Endodermal cell (in vitro differentiated cells): ENCODE measurements around the gene E2F7. TPM values are rescaled to one million over a fixed set of nuclear protein-coding genes. Genes with fewer than 3 reads are reported as not detected.

Experiments
- DNase-seq: peaks from one replicate; pipeline ENCODE4 v3.0.0-alpha.2; 2017
- H3K27ac ChIP-seq: 2 replicates; pipeline ENCODE4 v1.5.1; 2013; ENCODE audit warnings: mild to moderate bottlenecking, low read depth, low read length, moderate library complexity
- H3K27me3 ChIP-seq: 2 replicates; pipeline ENCODE4 v1.6.1; 2013; ENCODE audit warnings: mild to moderate bottlenecking, low read length, moderate library complexity; ENCODE audit not compliant: insufficient read depth, control insufficient read depth, poor library complexity, severe bottlenecking
- H3K36me3 ChIP-seq: 2 replicates; pipeline ENCODE4 v1.7.0; 2013; ENCODE audit warnings: mild to moderate bottlenecking, low read length, moderate library complexity; ENCODE audit not compliant: control insufficient read depth, insufficient read depth
- H3K4me1 ChIP-seq: one replicate; pipeline ENCODE4 v1.7.0; 2013; ENCODE audit warnings: low read length; ENCODE audit not compliant: control insufficient read depth, insufficient read depth
- H3K4me3 ChIP-seq: 2 replicates; pipeline ENCODE4 v1.5.1; 2013; ENCODE audit warnings: mild to moderate bottlenecking, low read length, moderate library complexity
- H3K9ac ChIP-seq: 2 replicates; pipeline ENCODE4 v1.6.1; 2013; ENCODE audit warnings: mild to moderate bottlenecking, low read length, moderate library complexity; ENCODE audit not compliant: poor library complexity, severe bottlenecking; ENCODE audit errors: extremely low read depth
- H3K9me3 ChIP-seq: 2 replicates; pipeline ENCODE4 v1.6.1; 2013; ENCODE audit warnings: mild to moderate bottlenecking, low read length, moderate library complexity; ENCODE audit not compliant: control insufficient read depth
- H3K27ac Mint-ChIP-seq: 2 replicates; pipeline ENCODE4 v1.8.0; 2020; ENCODE audit warnings: mixed read lengths
- H3K27me3 Mint-ChIP-seq: 2 replicates; pipeline ENCODE4 v1.8.0; 2021; ENCODE audit warnings: mild to moderate bottlenecking, mixed read lengths; ENCODE audit not compliant: insufficient read depth
- H3K36me3 Mint-ChIP-seq: 2 replicates; pipeline ENCODE4 v1.8.0; 2020; ENCODE audit warnings: low read depth, mixed read lengths
- H3K4me1 Mint-ChIP-seq: 2 replicates; pipeline ENCODE4 v1.8.0; 2020; ENCODE audit warnings: mixed read lengths
- H3K4me3 Mint-ChIP-seq: 2 replicates; pipeline ENCODE4 v1.8.0; 2020; ENCODE audit warnings: mild to moderate bottlenecking, moderate library complexity, mixed read lengths
- H3K9me3 Mint-ChIP-seq: 2 replicates; pipeline ENCODE4 v1.8.0; 2020; ENCODE audit warnings: mild to moderate bottlenecking, mixed read lengths
- WGBS, 2 experiments: methylation state at CpG; one replicate each; pipeline versions ENCODE4 v1.1.5 to v1.1.7; 2013; ENCODE audit warnings: missing lambda C conversion rate in 2 of 2, mixed read lengths in 1 of 2; ENCODE audit not compliant: insufficient coverage in 1 of 2, insufficient read length in 1 of 2; 5-methylcytosine and 5-hydroxymethylcytosine counted together
- total RNA-seq, 2 donors: library from RNA; stranded (reverse); fragmentation: NEBNext Ultra II Directional in 1 of 2; extraction: Animal tissue kit (Norgen Biotek cat#: 25700) in 1 of 2; gene quantifications; 2 replicates in 1 of 2; 3 replicates in 1 of 2; pipeline ENCODE4 v1.2.1, GENCODE V29; 2021
- TF ChIP-seq, protein P1 (sequence below): fragments of 200-600 bp; sonication (generic); conservative IDR thresholded peaks from 2 replicates; pipeline ENCODE4 v1.5.0; 2021; ENCODE audit warnings: antibody characterized with exemption, mild to moderate bottlenecking

The E2F7 gene
- total RNA-seq, 2 donors from 2014 or later, result 21.0 to 21.2 TPM

DNA sequence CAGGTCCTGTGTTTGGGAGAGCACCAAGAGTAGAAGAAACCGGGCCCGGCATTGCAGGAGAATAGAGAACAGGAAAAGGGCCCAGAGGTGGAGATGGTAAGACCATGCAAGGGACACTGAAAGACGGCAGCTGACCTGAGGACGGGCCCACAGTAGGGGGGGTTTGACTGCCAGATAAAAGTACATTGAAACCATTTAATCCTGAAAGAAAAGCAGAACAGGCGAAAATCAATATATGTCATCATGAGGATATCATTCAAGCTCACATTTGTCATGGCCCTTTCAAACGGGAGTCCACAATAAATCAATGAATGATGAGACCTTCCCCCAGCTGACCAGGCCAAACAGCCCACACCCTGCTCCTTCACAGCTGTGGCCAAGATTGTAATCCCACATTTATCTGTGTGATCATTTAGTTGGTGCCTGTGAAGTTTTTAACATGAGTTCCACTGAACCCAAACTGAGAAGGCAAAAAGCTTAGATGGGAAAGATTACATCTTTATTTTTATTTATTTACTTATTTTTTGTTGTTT is 39.5 kb downstream of the E2F7 start:
- H3K4me1 Mint-ChIP-seq, result peaks cover 2% of the 10 kb centered on the region
- Histone ChIP-seq H3K4me1 (no peaks in the 10 kb centered on the region), H3K4me3 (no peak overlapping the region), H3K9ac (no peak overlapping the region), H3K27me3 (no peaks in the 10 kb centered on the region), H3K27ac (no peak overlapping the region), H3K36me3 (peaks cover 49% of the 10 kb centered on the region), H3K9me3 (no peaks in the 10 kb centered on the region)
- TF ChIP-seq, protein P1, sequence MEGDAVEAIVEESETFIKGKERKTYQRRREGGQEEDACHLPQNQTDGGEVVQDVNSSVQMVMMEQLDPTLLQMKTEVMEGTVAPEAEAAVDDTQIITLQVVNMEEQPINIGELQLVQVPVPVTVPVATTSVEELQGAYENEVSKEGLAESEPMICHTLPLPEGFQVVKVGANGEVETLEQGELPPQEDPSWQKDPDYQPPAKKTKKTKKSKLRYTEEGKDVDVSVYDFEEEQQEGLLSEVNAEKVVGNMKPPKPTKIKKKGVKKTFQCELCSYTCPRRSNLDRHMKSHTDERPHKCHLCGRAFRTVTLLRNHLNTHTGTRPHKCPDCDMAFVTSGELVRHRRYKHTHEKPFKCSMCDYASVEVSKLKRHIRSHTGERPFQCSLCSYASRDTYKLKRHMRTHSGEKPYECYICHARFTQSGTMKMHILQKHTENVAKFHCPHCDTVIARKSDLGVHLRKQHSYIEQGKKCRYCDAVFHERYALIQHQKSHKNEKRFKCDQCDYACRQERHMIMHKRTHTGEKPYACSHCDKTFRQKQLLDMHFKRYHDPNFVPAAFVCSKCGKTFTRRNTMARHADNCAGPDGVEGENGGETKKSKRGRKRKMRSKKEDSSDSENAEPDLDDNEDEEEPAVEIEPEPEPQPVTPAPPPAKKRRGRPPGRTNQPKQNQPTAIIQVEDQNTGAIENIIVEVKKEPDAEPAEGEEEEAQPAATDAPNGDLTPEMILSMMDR, result no peak
- H3K4me3 Mint-ChIP-seq, result no peak overlapping the region
- H3K36me3 Mint-ChIP-seq, result peaks cover 27% of the 10 kb centered on the region
- no peak overlapping the region for H3K27ac Mint-ChIP-seq
- DNase-seq, result no peak
- no peaks in the 10 kb centered on the region for H3K9me3 Mint-ChIP-seq
- H3K27me3 Mint-ChIP-seq, result no peaks in the 10 kb centered on the region
- 88 to 96% methylated on average over 6 of the region's 6 CpGs for WGBS, 2 experiments

DNA sequence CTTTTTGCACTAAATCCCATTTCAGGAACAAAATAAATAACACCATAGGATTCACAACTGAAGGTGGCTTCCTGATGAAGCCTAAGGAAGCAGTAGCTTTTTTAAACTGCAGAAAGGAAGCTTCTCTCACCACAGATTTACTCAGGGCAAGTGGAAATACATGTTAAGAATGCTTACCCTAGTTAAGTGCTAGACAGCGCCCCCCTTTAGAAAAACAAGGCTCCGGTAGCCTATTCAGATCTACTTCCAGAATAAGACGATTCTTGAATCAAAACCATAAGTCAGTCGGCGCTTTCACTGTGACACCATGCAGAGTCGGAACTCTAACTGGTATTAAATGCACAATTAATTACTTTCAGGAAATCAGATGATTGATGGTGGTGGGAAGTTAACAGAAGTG is 41.9 kb downstream of the E2F7 start:
- Histone ChIP-seq H3K27me3 (no peaks in the 10 kb centered on the region), H3K4me1 (no peaks in the 10 kb centered on the region), H3K9me3 (no peaks in the 10 kb centered on the region), H3K27ac (no peak overlapping the region), H3K9ac (no peak overlapping the region), H3K36me3 (peaks cover 39% of the 10 kb centered on the region), H3K4me3 (no peak overlapping the region)
- 83 to 89% methylated on average over 2 to 6 of the region's 6 CpGs for WGBS, 2 experiments
- Mint-ChIP-seq H3K9me3 (no peaks in the 10 kb centered on the region), H3K4me3 (no peak overlapping the region), H3K4me1 (peaks cover 2% of the 10 kb centered on the region), H3K27ac (no peak overlapping the region), H3K27me3 (no peaks in the 10 kb centered on the region), H3K36me3 (peaks cover 35% of the 10 kb centered on the region)
- TF ChIP-seq, protein P1, result peak; percentile 26
- DNase-seq, result no peak

DNA sequence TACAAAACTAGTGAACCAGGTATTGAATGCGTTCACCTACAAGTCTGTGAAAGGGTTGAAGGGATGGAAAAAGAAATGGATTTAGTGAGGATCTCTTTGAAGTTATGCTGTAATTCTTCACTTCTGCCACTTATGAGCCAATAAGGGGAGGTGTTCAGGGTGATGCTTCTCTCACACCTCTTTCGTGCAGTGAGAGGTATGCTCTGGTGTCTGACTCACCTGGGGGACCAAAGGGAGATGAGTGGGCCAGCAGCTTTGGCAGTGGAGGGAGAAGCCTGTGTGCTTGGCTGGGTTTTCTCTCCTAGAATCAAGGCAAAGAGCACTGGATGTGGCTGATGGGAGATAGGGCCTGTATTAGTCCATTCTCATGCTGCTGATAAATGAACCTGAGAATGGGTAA is 45.4 kb downstream of the E2F7 start:
- DNase-seq, result no peak
- H3K27me3 ChIP-seq, result no peaks in the 10 kb centered on the region
- H3K27ac Mint-ChIP-seq, result no peak overlapping the region
- H3K36me3 Mint-ChIP-seq, result peaks cover 46% of the 10 kb centered on the region
- TF ChIP-seq, protein P1, result no peak
- H3K4me1 ChIP-seq, result no peaks in the 10 kb centered on the region
- no peak overlapping the region for H3K4me3 Mint-ChIP-seq
- H3K9me3 ChIP-seq, result no peaks in the 10 kb centered on the region
- H3K9me3 Mint-ChIP-seq, result no peaks in the 10 kb centered on the region
- H3K27me3 Mint-ChIP-seq, result no peaks in the 10 kb centered on the region
- H3K4me3 ChIP-seq, result no peak overlapping the region
- 92 to 100% methylated on average over 1 to 2 of the region's 2 CpGs for WGBS, 2 experiments
- peaks cover 23% of the 10 kb centered on the region for H3K36me3 ChIP-seq
- peaks cover 2% of the 10 kb centered on the region for H3K4me1 Mint-ChIP-seq
- H3K27ac ChIP-seq, result no peak overlapping the region
- H3K9ac ChIP-seq, result no peak overlapping the region
